HG03159 (cell line): ENCODE data around the gene AP3S1.
"Not testable (repeated sequence)": the region's sequence is repeated elsewhere in the genome, so short reads cannot be mapped to it uniquely, and the experiment has no call there.

Experiments
- ATAC-seq: cut with Tn5 transposase; IDR thresholded peaks from one replicate; pipeline ENCODE4 v1.9.1; 2021; ENCODE audit warnings: mild to moderate bottlenecking, moderate library complexity; ENCODE audit not compliant: unreplicated experiment

AP3S1 gene

DNA sequence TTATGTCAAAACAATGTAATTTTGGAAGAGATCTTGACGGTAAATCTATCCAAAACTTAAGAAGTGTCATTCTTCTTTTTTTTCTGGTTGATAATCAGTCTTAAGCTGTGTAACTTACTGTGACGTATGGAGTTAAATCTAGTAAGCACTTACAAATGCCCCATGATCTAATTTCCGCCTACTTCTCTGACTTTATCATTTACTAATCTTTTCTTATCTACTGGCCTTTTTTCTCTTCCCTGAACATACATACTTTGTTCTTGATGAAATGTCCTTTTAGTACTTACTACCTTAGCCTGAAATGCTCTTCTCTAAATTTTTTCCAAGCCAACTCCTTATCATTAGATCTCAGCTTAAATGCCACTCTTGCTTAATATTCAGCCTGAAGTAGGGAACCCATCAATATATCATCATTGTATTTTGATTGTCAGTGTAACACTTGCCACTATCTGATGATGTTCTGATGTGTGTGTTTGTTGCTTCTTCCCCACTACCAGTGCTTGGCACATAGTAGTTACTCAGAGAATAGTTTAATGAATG lies 27.6 kb downstream of the AP3S1 start:
- no peak for ATAC-seq

DNA sequence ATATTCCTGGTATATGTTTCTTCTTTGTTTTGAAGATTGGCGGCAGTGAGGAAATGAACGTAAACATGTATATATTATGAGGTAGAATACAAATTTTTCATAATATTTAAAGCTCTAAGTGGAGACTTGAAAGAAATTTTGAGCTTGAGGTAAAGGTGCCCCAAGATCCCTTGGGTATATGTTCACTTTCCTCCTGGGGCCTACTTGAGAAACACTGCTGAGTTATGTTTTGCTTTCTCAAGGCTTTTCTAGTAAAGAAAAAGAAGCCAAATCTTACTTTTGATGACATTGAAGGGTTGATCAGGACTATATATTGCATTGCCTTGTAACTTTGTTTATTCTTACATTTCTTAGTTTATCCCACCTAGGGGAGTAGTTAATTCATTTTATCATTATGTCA lies 30.7 kb downstream of the AP3S1 start:
- no peak for ATAC-seq

DNA sequence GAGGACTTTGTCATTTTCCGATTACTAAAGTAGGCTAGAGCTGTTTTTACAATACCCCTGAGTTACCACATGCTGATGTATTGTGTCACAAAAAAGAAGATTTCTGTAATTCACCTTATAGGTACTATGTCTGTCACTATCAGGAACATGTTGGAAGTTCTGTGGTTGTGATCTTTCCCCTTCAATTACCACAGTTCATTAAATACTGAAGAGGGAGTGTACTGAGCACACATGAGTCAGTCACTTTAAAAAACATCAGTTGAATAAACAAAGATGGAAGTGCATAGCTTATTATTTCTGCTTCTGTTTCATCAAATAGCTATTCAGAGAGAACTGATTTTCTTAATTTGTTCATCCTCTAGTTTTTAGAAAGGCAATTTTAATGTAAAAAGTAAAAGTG lies 31.7 kb downstream of the AP3S1 start:
- ATAC-seq = no peak

DNA sequence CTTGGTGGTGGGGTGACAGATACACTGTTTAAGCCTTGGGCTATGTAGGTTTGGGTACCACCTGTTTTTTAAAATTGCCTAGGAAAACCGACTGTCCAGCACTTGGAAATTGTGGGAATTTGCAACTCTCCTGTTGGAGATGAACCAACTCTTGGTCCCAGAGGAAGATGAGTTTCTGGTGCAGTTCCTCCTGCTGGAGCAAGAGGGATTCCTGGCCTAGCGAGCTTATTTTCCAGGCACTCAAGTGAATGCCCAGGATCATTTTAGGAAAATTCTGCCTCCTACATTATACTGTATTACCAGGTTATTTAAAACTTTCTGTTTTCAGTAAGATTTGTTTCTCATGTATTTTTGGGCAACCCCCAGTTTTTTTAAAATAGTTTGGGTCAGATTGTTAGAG lies 33.7 kb downstream of the AP3S1 start:
- ATAC-seq = no peak

DNA sequence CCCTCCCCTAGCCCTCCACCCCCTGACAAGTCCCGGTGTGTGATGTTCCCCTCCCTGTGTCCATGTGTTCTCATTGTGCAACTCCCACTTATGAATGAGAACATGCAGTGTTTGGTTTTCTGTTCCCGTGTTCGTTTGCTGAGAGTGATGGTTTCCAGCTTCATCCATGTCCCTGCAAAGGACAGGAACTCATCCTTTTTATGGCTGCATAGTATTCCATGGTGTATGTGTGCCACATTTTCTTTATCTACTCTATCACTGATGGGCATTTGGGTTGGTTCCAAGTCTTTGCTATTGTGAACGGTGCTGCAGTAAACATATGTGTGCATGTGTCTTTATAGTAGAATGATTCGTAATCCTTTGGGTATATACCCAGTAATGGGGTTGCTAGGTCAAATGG lies 35.6 kb downstream of the AP3S1 start:
- not testable (repeated sequence) for ATAC-seq

DNA sequence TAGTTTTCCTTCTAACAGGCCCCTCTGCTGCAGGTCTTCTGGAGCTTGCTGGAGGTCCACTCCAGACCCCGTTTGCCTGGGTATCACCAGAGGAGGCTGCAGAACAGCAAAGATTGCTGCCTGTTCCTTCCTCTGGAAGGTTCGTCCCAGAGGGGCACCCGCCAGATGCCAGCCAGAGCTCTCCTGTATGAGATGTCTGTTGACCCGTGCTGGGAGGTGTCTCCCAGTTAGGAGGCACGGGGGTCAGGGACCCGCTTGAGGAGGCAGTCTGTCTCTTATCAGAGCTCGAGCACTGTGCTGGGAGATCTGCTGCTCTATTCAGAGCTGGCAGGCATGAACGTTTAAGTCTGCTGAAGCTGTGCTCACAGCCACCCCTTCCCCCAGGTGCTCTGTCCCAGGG lies 40.7 kb downstream of the AP3S1 start:
- not testable (repeated sequence) for ATAC-seq

DNA sequence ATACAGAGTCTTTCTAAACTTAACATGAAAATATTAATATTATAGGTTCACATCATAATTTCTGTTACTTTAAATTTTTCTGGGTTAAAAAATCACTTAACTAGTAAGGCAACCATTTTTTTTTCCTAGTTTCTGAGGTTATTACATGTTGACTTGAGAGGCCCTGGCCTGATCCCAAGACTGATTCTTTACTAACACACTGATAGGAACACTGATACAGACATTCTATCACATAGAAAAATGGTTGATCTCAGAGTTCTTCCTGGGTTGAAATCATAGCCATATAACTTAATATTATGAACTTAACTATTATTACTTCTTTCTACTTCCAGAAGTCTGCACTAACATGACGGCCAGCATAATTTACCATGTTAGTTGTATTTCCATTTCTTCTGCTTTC lies 43.0 kb downstream of the AP3S1 start:
- no peak for ATAC-seq

DNA sequence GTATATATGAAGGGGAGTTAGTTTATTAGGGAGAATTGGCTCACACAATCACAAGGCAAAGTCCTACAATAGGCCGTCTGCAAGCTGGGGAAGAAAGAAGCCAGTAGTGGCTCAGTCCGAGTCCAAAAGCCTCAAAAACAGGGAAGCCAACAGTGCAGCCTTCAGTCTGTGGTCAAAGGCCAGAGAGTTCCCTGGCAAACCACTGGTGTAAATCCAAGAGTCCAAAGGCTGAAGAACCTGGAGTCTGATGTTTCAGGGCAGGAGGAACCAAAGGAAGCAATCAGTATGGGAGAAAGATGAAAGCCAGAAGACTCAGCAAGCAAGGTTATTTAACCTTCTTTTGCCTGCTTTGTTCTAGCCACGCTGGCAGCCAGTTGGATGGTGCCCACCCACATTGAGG lies 43.5 kb downstream of the AP3S1 start:
- ATAC-seq = not testable (repeated sequence)

DNA sequence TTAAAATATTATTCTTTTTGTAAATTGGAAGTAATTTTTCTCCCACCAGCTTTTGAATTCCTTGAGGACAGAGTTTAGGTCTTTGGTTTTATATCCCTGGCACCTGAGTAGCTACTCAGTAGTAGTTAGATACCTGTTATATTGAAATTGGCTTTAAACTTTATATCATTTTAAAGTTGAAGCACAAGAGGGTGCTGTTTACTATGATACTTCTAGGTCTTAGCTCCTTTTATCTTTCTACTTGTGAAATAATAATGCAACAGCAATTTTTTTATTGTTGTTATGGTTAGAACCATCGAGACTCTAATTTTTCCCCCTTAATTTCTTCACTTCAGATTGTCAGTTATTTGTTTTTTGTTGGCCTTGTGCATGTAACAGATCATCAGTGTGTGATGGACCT lies 46.3 kb downstream of the AP3S1 start:
- no peak for ATAC-seq

DNA sequence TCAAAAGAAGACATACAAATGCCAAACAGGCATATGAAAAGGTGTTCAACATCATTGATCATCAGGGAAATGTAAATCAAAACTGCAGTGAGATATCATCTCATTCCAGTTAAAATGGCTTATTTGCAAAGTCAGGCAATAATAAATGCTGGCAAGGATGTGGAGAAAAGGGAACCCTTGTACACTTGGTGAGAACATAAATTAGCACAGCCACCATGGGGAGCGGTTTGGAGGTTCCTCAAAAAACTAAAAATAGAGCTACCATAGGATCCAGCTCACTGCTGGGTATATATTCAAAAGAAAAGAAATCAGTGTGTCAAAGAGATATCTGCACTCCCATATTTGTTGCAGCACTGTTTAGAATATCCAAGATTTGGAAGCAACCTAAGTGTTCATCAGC lies 50.3 kb downstream of the AP3S1 start:
- ATAC-seq = no peak

DNA sequence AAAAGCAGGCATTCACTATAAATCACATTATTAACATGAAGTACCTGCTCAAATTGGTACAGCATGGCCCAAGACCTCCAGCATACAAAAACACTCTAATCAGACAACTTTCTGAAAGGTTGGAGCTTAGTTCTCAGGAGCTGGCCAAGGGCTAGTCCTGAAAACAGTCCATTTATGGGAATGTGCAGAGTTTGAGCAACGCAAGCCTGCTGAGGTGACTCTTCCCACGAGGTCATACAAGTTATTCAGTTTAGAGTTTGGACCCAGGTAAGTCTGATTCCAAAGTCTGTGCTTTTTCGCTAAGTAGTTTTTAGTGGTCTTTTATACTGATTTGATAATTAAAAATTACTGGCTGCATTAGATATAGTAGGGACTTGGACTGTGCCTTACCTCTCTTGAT lies 52.6 kb downstream of the AP3S1 start:
- ATAC-seq = no peak

DNA sequence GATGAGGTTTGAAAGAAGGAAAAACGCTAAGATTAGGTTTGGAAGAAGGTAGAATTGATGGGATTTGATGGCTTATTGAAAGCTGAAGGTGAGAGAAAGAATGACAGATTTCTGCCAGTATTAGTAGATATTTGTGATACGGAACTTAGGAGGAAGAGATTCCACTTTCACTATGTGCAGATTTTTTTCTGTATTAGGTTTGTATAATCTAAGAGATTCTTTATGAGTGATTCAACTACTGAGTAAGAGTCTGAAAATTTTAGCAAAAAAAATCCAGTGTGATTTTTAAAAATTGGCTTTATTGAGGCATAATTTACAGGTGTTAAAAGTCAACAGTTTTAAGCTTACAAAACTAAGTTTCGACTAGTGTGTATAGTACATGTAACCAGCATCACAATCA lies 54.1 kb downstream of the AP3S1 start:
- no peak for ATAC-seq

DNA sequence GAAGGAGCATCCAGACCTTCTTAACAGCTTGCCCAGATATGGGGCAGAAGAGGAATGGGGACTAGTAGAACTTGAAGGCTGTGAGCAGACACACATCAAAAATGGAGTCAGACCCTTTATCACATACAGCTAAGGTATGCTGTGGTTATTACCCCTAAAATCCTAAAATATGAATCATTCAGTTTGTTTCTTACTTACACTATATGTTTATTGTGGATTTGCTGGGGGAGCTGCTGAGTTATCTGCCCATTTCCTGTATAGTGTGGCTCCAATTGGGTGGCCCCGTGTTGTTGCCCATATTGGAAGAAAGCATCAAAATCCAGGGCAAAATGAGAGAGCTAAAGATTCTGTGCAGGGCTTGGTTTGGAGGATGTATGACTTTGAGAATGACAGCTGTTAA lies 56.9 kb downstream of the AP3S1 start:
- no peak for ATAC-seq

DNA sequence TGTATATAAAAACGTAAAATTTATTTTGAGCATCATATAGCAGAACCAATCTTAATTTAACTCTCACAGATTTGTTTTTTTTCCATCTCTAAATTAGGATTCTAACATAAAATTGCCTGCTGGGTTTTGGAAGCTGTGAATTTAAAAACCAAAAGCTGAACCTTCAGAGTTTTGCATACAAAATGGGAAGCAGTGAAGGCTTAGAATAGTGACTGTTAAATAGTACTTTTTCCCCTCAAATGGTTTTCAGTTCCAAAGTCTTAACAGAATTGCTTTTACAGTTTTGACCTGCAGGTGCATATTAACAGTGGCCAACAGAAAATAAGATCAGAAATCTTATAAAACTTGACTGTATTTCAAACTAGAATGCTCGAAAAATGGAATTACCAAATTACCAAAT lies 65.4 kb downstream of the AP3S1 start:
- no peak for ATAC-seq

DNA sequence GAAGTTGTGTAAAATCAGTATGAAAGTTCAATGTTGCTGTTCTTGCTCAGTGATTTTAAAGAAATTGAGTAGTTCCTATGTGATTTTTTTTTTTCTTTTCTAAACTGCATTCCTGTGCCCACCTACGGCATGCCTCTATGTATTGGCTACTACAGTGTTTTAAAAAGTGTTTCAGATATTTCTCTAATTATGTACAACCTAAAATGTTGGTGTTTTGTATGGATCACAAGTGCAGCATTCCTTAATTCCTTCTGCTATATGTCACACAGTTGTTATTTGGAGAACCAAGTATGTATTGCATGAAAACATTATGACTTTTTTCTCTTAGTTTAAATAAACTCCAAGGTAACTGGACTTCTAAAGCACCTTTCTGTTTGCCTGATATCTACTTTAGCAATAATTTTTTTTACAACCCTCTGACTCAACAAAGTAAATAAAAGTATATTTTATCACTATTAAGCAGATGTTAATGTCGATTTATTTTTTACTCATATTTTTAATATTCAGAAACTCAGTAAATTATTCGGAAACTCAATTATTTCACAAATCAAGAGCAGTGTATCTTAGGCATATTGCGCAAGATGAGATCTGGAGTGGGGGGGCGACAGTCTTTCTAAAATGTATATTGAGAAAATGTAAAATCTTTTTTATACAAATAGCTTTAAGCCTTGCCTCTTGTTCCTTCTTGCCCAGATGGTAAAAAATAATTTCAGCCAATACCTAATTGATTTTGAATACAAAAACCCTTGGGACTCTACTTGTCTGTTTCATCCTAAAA lies 72.1 kb downstream of the AP3S1 start:
- ATAC-seq = not testable (repeated sequence)

DNA sequence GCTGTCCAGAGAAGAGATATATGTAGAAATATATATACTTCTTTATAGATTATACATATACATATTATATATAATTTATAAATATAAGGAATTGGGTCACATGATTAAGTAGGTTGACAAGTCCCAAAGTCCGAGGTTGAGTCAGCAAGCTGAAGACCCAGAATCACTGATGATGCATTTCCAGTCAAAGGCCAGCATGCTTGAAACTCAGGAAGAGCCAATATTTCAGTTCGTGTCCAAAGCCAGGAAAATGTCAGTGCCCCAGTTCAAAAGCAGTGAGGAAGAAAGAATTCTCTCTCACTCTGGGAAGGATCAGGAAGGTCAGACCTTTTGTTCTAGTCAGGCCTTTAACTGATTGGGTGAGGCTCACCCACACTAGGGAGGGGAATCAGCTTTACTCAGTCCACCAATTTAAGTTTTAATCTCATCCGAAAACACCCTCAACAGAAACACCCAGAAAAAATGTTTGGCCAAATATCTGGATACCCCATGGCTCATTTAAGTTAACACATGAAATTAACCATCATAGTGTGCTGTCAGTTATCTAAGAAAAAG lies 78.5 kb downstream of the AP3S1 start:
- no peak for ATAC-seq

DNA sequence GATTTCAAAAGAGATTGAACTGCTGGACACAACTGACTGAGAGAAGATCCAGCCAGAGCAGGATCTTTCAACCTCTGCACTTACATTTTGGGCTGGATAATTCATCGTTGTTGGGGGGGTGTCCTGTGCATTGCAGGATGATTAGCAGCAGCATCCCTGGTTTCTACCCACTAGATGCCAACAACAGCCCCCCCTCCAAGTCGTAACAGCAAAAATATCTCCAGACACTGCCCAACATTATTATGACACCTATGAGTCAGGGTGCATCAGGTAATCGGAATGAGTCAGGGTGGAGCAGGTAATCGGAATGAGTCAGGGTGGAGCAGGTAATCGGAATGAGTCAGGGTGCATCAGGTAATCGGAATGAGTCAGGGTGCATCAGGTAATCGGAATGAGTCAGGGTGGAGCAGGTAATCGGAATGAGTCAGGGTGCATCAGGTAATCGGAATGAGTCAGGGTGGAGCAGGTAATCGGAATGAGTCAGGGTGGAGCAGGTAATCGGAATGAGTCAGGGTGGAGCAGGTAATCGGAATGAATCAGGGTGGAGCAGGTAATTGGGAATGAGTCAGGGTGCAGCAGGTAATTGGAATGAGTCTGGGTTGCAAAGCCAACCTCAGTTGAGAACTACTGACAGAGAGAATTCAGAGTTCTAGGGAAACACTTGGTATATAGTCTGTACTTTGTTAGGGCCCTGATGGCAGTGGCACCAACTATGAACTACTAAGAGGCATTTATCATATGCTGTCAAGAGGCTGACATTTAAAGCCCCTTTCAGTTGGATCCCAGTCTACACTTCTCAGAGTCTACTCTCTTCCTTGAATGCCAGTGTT lies 87.1 kb downstream of the AP3S1 start:
- ATAC-seq = not testable (repeated sequence)

DNA sequence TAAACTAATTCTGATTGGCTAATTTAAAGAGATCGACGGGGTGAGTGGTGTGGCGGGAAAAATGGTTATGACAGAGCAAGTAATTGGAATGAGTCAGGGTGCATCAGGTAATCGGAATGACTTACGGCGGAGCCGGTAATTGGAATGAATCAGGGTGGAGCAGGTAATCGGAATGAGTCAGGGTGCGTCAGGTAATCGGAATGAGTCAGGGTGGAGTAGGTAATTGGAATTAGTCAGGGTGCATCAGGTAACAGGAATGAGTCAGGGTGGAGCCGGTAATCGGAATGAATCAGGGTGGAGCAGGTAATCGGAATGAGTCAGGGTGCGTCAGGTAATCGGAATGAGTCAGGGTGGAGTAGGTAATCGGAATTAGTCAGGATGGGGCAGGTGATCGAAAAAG lies 88.4 kb downstream of the AP3S1 start:
- ATAC-seq = not testable (repeated sequence)

DNA sequence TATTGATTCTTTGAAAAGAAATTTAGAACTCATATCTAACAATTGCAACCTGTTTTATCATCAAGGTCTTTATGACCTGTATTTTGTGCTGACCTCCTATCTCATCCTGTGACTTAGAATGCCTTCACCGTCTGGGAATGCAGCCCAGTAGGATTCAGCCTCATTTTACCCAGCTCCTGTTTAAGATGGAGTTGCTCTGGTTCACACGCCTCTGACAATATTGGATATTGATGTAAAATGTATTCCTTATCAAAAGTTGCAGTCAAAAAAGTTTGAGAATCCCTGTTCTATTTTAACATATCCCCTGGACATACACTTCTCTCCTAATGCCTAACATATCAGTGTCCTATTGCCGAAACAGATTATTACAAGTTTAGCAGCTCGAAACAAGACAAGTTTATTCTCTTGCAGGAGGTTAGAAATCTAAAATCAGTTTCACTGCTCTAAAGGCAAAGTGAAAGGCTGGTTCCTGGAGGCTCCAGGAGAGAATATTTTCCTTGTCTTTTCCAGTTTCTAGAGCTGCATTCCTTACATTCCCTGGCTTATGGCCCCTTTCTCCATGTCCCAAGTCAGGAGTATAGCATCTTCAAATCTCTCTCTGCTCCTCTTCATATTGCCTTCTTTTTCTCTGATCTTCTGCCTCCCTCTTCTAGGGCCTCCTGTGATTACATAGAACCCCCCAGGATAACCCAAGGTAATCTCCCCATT lies 89.0 kb downstream of the AP3S1 start:
- no peak for ATAC-seq

DNA sequence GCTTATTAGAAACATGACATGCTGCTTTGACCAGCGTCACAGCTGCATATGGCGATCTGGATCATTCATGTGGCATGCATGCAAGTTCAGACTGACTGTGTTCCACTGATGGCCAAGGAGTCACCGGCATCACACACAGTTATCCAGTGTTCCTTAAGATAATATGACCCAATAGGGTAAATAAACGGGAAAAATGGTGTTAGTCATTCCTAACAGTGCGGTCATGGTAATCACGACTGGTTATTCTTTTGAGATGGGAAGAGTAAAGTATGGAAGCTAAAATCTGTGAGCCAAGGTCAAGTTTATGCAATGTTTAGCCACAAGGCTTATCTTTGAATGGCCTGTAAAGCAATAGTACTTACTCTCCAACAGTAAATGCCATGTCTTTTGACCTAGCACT lies 91.3 kb downstream of the AP3S1 start:
- no peak for ATAC-seq

DNA sequence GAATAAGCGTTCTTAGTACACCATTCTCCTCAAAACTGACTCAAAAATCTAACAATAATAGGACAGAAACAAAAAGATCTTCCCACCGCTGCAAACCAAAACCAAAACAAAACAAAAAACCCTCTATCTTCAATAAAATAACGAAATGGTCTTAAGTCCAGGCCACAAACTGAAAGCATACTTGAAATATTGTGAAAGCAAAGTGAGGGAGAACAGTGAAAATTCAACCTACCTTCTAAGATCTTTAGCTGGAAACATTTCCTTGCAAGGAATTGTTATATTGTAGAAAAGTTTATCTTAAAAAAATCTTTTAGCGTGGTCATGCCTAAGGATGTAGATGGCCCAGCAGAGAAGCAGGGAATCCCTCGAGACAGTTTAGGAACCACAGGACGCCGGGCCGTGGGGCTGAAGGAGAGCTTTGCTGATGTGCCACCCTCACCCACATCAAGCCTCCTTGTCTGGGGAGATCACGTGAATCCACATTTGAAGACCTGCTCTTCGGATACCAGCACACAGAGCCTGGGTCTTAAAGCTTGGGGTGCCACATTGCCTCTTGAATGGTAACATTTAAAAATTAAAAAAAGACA lies 92.7 kb downstream of the AP3S1 start:
- no peak for ATAC-seq
